Iris pigment epithelial cell (primary cell): ENCODE measurements around the gene MRPL21.
A peak's percentile ranks its signal among the peaks of the same experiment; 100 is the strongest.

Source experiments
- DNase-seq: peaks from one replicate; pipeline ENCODE4 v3.0.0-alpha.2; 2011; ENCODE audit warnings: low read depth

Gene MRPL21

GRCh38 chr11:68903288-68904247 lies at the start of gene MRPL21, which contains the start of gene IGHMBP2:
Gene MRPL21 (minus strand): TSS chr11:68903832. CDS start chr11:68903810, 22 bp downstream.
Gene IGHMBP2 (plus strand): TSS chr11:68903891. CDS start chr11:68903953, 62 bp downstream.
- DNase-seq = peak; percentile 85

DNA sequence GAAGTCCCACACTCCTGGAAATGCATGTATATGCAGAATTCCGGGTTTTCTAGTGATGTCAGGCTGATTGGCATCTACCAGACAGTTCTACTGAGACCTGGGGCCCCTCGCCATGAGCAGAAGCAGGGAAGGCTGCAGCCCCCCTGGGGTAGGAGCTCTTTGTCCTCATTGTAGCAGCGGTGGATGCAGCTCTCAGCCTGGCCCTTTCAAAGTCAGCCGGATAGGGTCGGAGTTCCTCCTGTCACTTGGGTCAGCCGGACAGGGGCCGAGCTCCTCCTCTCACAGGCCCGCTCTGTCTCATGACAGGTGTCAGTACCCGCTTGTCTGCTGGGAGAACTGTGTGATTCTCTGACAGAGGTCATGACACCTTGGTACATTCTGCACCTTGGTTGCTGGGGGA lies 47.1 kb upstream of the MRPL21 start:
- DNase-seq = no peak

- DNase-seq = peak; percentile 23
Measured at GRCh38 chr11:68950270-68950669, 46.6 kb upstream of the MRPL21 start.

DNA sequence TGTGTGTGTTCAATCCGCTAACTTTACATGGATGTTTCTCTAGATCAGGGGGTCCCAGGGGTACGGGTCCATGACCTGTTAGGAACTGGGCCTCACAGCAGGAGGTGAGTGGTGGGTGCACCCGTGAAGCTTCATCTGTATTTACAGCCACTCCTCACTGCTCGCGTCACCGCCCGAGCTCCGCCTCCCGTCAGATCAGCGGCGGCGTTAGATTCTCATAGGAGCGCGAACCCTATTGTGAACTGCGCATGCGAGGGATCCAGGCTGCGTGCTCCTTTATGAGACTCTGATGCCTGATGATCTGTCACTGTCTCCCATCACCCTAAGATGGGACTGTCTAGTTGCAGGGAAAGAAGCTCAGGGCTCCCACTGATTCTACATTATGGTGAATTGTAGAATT lies 45.3 kb upstream of the MRPL21 start:
- no peak for DNase-seq

- DNase-seq = no peak
Measured at GRCh38 chr11:68948496-68948895, 44.9 kb upstream of the MRPL21 start.

- no peak for DNase-seq
Measured at GRCh38 chr11:68947151-68947550, 43.5 kb upstream of the MRPL21 start.

GRCh38 chr11:68946416-68947090 lies 42.9 kb upstream of the MRPL21 start:
- peak; percentile 79 for DNase-seq

DNA sequence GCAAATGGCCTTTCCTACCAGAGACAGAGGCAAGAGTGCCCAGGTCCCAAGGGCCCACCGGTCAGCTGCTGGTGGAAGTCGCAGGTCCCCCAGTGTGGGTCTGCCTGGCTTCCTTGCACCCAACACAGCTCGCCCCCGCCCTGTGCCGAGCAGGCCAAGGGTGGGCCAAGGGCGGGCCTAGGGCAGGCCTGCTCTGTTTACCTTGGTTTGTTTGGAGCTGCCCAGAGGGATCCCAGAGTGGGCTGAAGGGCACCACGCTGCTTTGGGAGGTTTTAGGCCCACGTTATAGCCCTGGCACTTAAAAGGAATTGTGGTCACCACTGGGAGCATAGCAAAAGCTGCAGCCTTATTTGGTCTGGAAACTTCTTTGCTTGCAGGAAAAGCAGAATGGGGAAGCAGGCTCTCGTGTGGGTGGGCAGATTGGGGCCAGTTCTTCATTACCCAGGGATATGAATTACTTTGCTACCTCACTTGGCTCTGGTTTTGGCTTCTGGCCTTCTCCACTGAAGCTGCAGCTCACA lies 39.2 kb upstream of the MRPL21 start:
- DNase-seq = no peak

DNA sequence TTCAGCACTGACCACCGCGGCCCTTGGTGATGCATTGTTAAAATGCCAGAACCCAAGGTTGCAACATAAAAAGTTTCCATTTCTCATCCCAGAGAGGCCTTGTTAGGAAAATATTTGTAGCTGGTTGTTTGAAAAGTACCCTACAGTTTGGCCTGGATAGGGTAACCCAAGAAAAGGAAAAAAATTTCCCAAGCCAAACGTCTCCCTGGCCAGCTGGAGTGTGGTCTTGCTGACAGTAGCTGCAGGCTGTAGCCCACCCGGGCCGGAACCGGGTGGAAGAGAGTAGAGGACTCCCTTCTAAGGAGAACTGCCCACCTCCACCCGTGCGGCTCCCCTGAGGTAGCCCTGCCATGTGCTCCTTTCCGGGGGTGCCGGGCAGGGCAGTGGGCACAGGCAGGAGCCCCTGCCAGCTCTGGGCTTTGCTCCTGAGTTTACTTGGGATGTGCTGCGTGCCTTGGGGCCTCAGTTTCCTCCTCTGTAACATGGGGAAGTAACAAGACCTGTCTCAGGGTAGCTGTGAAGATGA lies 38.5 kb upstream of the MRPL21 start:
- no peak for DNase-seq

GRCh38 chr11:68941324-68942094 lies 37.9 kb upstream of the MRPL21 start:
- DNase-seq = no peak

DNA sequence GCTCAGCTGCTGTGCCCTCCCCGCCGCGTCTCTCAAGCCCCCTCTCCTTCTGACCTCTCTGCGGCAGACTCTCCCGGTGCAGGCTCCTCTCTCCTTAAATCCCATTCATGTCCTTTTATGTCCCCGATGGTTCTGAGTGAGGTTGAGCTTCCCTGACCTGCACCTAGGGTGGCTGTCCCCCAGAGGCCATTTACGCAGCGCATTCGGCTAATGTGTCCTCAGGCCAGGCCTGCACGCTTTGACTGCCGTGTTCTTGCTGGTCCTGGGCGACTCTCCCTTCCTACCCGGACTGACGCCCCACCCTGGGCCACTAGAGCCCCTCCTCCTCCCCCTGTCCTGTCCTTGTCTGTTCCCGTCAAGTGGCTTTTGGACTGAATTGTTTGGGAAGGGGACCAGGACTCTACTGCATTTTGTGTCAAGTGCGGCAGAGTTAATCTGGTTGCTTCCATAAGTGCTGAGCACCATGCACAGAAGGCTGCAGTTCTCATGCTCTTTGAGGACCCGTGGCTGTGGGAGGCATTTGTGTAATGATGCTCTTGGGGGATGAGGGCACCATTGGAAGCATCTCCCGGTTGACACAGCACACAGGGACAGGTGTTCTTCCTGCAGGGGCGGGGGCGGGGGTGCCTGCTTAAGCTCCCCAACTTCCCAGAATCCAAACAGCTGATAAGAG lies 37.2 kb upstream of the MRPL21 start:
- DNase-seq = no peak

DNA sequence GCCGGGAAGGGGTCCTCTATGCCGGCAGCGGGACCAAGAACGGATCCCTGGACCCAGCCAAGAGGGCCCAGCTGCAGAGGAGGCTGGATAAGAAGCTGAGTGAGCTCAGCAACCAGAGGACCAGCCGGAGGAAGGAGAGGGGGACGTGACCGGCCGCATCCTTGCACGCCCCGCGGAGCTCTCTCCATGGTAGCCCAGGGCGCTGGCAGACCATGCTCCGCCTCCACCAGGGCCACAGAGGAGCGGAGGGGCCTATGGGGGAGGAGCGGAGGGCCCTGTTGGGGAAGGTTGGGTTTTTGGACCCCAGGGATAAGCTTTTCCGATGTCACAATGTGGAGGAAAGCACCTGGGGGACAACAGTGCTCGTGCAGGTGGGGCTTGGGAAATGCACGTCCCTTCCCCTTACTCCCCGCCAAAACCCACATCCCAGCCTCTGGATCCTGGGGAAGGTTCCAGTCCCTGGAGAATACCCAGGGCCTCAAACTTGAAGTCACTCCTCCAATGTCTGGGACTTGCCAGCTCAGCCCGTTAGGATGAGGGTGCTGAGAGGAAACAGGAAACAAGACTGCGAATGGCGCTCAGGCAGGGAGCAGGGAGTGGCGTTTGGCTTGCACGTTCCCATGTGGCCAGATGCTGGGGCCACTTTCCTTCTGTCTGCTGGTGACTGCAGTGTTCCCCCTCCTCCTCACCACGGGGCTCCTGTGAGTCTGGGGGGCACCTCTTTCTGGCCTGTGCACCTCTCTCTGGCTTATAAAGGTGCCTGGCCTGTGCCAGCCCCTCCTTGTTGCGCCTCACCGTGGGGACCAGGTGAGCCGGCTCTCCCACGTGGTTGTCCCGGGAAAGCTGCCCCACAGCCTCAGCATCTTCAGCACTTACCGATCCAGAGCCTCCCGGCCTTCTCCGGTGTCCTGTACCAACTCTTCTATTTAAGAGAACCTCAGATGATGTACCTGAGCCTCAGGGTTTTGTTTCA lies 36.2 kb upstream of the MRPL21 start:
- no peak for DNase-seq

GRCh38 chr11:68938816-68939582 lies 35.4 kb upstream of the MRPL21 start:
- DNase-seq = no peak

DNA sequence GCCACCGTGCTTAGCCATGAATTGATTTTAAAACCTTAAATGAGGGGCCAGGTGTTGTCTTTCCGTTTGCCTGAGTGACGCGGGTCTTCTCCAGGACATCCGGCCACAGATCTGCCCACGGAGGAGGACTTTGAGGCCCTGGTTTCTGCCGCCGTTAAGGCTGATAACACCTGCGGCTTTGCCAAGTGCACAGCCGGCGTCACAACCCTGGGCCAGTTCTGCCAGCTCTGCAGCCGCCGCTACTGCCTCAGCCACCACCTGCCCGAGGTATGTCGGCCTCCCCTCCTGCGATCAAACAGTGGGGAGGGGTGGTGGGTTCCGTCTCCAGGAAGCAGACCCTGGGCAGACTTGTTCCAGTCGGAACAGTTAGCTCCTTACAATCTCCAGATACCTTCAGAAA lies 34.5 kb upstream of the MRPL21 start:
- DNase-seq = no peak

GRCh38 chr11:68936676-68937620 lies 33.3 kb upstream of the MRPL21 start:
- DNase-seq = no peak

DNA sequence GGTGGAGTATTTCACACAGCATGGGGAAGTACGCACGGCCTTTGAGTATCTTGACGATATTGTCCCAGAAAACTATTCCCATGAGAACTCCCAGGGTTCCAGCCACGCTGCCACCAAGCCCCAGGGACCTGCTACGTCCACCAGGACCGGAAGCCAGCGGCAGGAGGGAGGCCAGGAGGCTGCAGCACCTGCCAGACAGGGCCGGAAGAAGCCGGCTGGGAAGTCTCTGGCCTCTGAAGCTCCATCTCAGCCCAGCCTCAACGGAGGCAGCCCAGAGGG lies 32.7 kb upstream of the MRPL21 start:
- no peak for DNase-seq

GRCh38 chr11:68935516-68936357 lies 32.1 kb upstream of the MRPL21 start:
- no peak for DNase-seq
